HG03439 (cell line): ENCODE results near the gene REV1.
"Not testable (repeated sequence)": the region's sequence is repeated elsewhere in the genome, so short reads cannot be mapped to it uniquely, and the experiment has no call there.

Experiments
- ATAC-seq: cut with Tn5 transposase; IDR thresholded peaks from one replicate; pipeline ENCODE4 v1.9.1; 2021; ENCODE audit warnings: mild to moderate bottlenecking, moderate library complexity; ENCODE audit not compliant: unreplicated experiment

REV1 gene

DNA sequence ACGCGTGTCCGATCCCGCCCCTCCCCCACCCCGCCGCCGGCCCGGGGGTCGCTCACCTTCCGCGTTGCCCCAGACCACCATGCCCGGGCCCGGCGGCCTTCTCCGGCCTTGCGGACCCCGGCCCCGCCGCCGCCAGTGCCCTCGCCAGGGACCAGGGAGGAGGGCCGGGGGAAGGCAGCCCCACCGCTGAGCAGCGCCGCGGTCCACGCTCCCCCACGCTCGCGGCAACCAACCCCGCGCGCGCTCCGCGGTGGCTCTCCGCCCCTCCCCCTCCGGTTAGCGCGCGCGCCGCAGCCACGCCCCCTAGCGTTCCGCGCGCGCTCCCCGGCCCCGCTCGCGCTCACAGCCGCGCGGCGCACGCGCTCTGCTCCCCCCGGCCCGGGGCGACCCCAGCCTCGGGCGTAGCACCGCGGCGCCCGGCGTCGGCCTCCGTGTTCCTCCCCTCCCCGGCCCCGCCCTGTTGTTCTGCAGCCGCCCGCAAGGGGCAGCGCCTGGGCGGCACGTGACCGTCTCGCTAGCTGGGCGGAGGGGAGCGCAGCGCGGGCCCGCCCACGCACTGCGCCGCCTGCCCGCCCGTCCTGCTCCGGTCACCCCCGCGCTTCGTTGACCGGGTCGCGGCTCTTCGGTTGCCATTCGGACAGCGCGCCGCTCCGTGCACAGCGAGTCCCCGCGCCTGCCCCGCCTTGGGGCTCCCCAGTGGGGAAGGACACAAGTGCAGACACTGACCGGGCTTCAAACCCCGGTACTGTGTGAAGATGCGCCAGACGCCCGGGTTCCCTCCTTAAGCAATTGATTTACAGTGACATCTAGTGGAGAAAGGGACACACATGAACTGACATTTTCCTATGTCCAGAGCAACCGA lies at the start of gene REV1:
TSS of gene REV1 (minus strand) at position 257 of the 862 bp plus-strand sequence. CDS start 25,042 bp downstream, outside the sequence.
- ATAC-seq: peak; percentile 79

- ATAC-seq: no peak
These were observed 48.2 kb upstream of the REV1 start for GRCh38 chr2:99537910-99538485.

DNA sequence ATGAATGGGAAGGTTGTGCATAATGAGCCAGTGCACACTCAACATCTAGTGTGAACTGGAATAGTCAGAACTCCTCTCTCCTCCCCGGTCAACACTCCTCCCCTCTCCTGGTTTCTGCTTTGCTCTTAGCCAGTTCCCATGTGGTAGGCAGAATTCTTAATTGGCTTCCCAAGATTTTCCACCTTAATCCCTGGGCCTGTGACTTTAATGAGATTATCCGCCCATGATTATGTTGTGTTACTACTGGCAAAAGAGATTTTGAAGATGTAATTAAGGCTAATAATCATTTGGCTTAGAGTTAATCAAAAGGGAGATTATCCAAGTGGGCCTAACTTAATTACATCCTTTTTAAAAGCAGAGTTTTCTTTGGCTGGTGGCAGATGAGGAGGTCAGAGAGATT lies 34.2 kb upstream of the REV1 start:
- no peak for ATAC-seq

- no peak for ATAC-seq
These were observed 32.3 kb upstream of the REV1 start for GRCh38 chr2:99522157-99522556.

DNA sequence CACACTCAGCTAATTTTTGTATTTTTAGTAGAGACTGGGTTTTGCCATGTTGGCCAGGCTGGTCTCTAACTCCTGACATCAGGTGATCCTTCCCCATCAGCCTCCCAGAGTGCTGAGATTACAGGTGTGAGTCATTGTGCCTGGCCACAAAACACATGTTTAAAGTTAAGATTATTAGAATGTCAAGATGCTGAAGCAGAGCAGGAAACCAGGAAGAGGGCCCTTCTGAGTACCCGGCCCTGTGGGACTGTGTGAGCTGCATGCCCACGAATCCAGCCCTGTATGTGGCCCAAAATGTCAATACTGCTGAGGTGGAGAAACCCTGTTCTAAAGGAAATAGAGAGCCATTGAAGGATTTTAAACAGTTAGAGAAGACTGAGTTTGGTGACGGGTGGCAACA lies 31.0 kb upstream of the REV1 start:
- no peak for ATAC-seq

GRCh38 chr2:99520195-99520594 lies 30.4 kb upstream of the REV1 start:
- ATAC-seq: no peak

DNA sequence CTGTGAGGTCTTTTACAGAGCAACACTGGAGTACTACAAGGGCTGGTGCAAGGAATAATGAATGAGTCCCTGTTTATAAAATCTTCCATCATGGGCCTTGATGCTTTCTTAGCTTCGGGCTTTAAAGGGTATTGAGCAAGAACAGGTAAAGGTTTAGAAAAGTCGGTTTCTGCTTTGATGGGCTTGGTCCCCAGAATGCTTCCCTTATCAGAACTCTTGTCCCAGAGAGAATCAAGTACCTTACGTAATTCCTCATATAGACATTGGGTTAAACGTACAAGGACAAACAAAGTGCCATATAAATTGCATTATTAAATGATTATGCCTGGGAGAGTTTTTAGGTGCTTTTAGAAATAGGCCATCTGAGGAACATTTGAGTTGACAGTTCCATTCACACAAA lies 24.5 kb upstream of the REV1 start:
- no peak for ATAC-seq

DNA sequence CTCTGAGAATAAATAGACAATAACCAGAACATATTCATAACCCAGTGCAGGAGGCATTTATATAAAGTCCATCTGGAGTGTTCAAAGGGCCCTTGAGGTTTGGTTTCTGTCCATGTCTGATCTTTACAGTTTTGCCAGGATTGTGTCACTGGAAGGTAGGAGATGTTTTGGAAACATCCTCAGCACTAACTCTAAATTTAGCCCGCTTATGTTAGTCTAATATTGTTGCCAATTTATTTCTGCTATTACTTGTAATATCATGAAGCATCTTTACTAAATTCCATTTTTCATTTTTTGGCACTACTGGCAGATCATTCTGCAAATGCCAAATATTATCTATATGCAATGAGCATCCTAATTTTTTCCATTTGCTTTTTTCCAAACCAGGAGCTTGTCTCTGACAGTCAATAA lies 22.4 kb upstream of the REV1 start:
- no peak for ATAC-seq

DNA sequence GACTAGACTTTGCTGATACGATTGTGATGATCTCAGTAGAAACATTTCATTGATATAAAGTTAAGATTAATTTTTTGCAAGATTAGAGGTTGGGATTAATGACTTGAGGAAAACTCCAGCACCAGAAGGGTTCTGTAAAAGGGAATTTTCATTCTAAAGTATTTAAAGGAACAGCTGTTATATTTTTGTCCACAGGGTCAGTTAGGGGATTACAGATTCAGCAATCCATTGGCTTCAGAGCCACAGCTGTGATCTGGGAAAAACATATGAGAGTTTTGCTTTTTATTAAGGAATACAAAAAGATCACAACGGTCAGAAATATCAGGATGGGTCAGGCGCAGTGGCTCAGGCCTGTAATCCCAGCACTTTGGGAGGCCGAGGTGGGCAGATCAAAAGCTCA lies 19.6 kb upstream of the REV1 start:
- no peak for ATAC-seq

- no peak for ATAC-seq
These were observed 18.4 kb upstream of the REV1 start for GRCh38 chr2:99507937-99508818.

- ATAC-seq: no peak
These were observed 15.2 kb upstream of the REV1 start for GRCh38 chr2:99504844-99505584.

GRCh38 chr2:99503662-99504416 lies 14.0 kb upstream of the REV1 start:
- not testable (repeated sequence) for ATAC-seq

GRCh38 chr2:99496021-99496420 lies 6.2 kb upstream of the REV1 start:
- no peak for ATAC-seq

GRCh38 chr2:99495115-99495860 lies 5.5 kb upstream of the REV1 start:
- no peak for ATAC-seq

DNA sequence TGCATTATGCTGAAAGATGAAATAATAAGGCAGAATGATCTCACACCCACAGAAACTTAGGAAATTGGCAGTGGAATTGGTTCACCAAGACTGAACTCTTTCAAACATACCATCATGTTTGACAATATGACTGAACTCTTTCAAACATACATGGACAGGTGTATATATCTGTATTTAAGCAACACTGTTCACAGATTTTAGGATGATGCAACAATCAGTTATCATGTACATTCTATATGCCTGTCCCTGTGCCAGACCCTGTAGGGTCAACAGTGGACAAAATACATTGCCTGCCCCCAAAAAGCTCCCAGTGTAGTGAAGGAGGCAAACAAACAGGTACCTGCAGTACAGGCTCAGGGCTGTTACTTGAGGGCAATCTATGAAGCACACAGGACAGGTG lies 2.9 kb upstream of the REV1 start:
- ATAC-seq: no peak

DNA sequence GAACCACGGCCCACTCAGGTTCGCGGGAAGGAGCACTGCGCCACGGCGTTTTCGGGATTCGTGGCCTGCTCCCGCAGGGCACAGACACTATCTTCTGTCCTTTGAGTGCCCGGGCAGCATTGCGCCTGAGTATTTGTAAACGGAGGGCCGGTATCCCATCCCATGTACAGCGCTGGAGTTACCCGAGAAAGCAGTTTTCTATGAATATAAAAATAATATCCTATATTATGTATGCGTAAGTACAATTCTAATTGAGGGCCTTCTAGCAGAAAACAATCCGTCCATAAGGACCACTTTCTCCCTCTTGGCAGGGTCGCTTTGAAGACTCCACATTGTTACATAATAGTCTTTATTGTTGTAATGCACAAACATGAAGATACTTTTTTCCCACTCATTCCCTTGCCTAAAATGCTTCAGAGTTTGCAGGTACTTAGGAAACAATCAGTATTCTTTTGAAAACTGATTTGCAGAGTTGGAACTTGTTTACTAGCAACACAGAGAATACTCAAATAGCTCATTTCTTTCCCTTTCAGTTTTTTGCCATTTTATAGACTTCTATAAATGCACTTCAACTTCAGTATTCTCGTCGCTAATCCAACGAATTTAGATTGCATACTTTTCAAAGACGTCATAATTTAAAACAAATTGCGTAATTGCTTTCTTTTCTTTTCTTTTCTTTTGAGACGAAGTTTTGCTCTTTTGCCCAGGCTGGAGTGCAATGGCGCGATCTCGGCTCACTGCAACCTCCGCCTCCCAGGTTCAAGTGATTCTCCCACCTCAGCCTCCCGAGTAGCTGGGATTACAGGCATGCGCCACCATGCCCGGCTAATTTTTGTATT lies 1.0 kb upstream of the REV1 start:
- no peak for ATAC-seq

DNA sequence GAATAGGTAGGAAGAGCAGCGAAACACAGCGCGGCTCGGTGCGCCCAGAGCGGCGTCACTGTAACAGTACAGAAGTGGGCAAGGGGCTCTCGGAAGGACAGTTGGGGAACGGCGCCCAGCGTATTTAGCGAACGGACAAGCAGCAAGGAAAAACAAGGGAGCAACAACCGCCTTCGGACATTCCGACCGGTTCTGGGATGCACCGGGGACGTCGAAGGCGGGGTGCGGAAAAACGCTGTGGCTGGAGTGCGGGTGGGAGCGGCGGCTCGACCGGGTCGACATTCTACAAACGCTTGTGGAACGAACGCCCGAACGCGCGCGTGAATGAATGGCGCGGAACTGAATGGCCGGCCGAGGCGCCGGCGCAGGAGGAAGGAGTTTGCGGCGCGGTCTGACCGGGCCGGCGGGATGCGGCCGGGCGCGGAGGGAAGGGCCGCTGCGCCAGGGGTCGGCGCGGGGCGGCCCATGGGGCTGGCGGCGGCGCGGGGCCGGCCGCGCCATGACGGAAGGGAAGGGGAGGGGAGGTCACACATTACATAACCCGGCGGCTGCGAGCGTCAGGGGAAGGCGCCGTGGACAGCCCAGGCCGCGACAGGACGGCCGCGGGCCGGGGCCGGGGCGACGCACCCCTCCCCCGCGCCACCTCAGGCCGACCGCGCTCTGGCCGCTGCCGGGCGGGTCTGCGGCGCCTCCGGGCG lies 605 bp downstream of the REV1 start:
- peak; percentile 37 for ATAC-seq

DNA sequence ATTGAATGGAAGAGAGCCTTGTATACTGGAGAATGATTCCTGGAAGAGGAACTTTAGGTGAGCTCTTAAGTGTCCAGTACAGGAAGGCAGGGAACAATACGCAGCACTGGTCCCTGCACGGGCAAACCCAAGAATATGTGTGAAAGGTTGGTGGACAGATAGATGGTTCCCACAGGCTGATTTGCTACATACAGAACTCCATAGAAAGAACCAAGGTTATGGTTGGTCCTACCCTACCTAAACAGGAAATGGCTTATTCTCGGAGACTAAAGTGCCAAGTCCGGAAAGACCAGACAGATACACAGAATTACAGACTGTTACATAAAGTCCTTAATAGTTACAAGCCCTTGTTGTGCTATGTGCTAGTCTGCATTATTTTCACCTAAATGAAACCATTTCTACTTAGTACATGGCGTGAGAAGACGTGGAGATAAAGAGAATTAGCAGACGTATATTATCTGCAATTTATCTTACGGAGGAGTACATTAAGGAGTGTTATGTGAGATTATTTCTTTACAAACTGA lies 1.2 kb downstream of the REV1 start:
- no peak for ATAC-seq
